HCT116 (cell line): ENCODE measurements around the gene AP3B1. TPM values are rescaled to one million over a fixed set of nuclear protein-coding genes. Genes with fewer than 3 reads are reported as not detected.

Source experiments
- ATAC-seq: fragments of 200-7000 bp; cut with Tn5 transposase; 2 replicates; pipeline ENCODE4 v1.9.1; 2020; ENCODE audit warnings: mild to moderate bottlenecking, moderate library complexity
- BruUV-seq: library from RNA; stranded (reverse); fragments of 400-500 nt; replicated peaks from 2 replicates; lab custom pipeline; 2021; lab: Mats Ljungman, UMichigan
- CTCF ChIA-PET: fragments of 300-600 bp; sonication (Branson Sonifier 250); formaldehyde crosslinking; loops from one replicate; lab custom pipeline; 2021; ENCODE audit warnings: antibody characterized with exemption; lab: Charles Lee
- POLR2A ChIA-PET: fragments of 300-600, 350-600 bp; sonication (Branson Sonifier 250); formaldehyde crosslinking; loops from one replicate; lab custom pipeline; 2021; ENCODE audit warnings: antibody characterized with exemption; lab: Charles Lee
- RAD21 ChIA-PET, 2 experiments: fragments of 300-600 bp; sonication (Branson Sonifier 250); formaldehyde crosslinking; loops; one replicate each; lab custom pipeline; 2023; ENCODE audit warnings: low total read pairs in 2 of 2; ENCODE audit not compliant: uncharacterized antibody in 2 of 2, unreplicated experiment in 2 of 2, low non-redundant PET in 1 of 2; lab: Charles Lee
- DNase-seq: peaks from one replicate; pipeline ENCODE4 v3.0.0-alpha.2; 2010; ENCODE audit warnings: low read depth, low spot score
- H2AFZ ChIP-seq: fragments of 200-600 bp; shearing (Covaris generic), sonication (generic); 2 replicates; pipeline ENCODE4 v1.6.1; 2017; ENCODE audit warnings: low read depth, mixed run types, mixed read lengths, antibody characterized with exemption, low read length; ENCODE audit not compliant: poor library complexity, severe bottlenecking
- H3K27ac ChIP-seq: 2 replicates; pipeline ENCODE4 v1.5.1; 2012; ENCODE audit warnings: low read depth, low read length
- H3K27me3 ChIP-seq: fragments of 200-600 bp; sonication (generic); 2 replicates; pipeline ENCODE4 v1.6.1; 2016; ENCODE audit warnings: mixed run types, low read length, mixed read lengths; ENCODE audit not compliant: insufficient read depth
- H3K36me3 ChIP-seq, 2 experiments: fragments of 200-500 bp in 1 of 2; fragments of 200-600 bp in 1 of 2; sonication (Bioruptor generic) in 1 of 2; sonication (generic) in 1 of 2; 2 replicates each; pipeline versions ENCODE4 v1.5.1 to v1.6.1; 2014 to 2016; ENCODE audit warnings: low read length in 2 of 2, inconsistent platforms in 1 of 2, mixed read lengths in 1 of 2, mixed run types in 1 of 2; ENCODE audit not compliant: insufficient read depth in 2 of 2, control insufficient read depth in 1 of 2
- H3K4me1 ChIP-seq, 2 experiments: fragments of 200-600 bp in 1 of 2; sonication (generic) in 1 of 2; 2 replicates each; pipeline versions ENCODE4 v1.5.1 to v1.6.1; 2012 to 2017; ENCODE audit warnings: low read length in 2 of 2, inconsistent platforms in 1 of 2, mild to moderate bottlenecking in 1 of 2, mixed read lengths in 1 of 2, mixed run types in 1 of 2, moderate library complexity in 1 of 2; ENCODE audit not compliant: insufficient read depth in 2 of 2, control insufficient read depth in 1 of 2
- H3K4me2 ChIP-seq: fragments of 200-600 bp; sonication (generic); 2 replicates; pipeline ENCODE4 v1.6.1; 2017; ENCODE audit warnings: mixed run types, low read length, mixed read lengths
- H3K4me3 ChIP-seq, 2 experiments: fragments of 200-600 bp in 1 of 2; sonication (generic) in 1 of 2; replicated peaks in 1 of 2; 2 replicates each; pipeline ENCODE4 v1.5.1; 2011 to 2016; ENCODE audit warnings: low read length in 2 of 2, control low read depth in 1 of 2, low read depth in 1 of 2, mild to moderate bottlenecking in 1 of 2, mixed read lengths in 1 of 2, mixed run types in 1 of 2
- H3K79me2 ChIP-seq: fragments of 200-600 bp; sonication (generic); 2 replicates; pipeline ENCODE4 v1.6.1; 2017; ENCODE audit warnings: mild to moderate bottlenecking, mixed run types, low read length, moderate library complexity, mixed read lengths; ENCODE audit not compliant: insufficient read depth
- H3K9ac ChIP-seq: fragments of 200-600 bp; sonication (generic); 2 replicates; pipeline ENCODE4 v1.6.1; 2016; ENCODE audit warnings: low read length, mixed read lengths
- H3K9me2 ChIP-seq: fragments of 200-600 bp; sonication (generic), shearing (Covaris generic); 2 replicates; pipeline ENCODE4 v1.6.1; 2017; ENCODE audit warnings: mixed run types, mild to moderate bottlenecking, moderate library complexity; ENCODE audit not compliant: insufficient read depth
- H3K9me3 ChIP-seq, 2 experiments: fragments of 200-500 bp in 1 of 2; fragments of 200-600 bp in 1 of 2; sonication (Bioruptor generic) in 1 of 2; sonication (generic) in 1 of 2; 2 replicates each; pipeline ENCODE4 v1.6.1; 2014 to 2017; ENCODE audit warnings: low read length in 2 of 2, mixed read lengths in 2 of 2, inconsistent platforms in 1 of 2, low read depth in 1 of 2, mild to moderate bottlenecking in 1 of 2, mixed run types in 1 of 2, moderate library complexity in 1 of 2; ENCODE audit not compliant: control insufficient read depth in 1 of 2, insufficient read depth in 1 of 2
- H4K20me1 ChIP-seq: fragments of 200-600 bp; sonication (generic), shearing (Covaris generic); 2 replicates; pipeline ENCODE4 v1.6.1; 2017; ENCODE audit warnings: mixed run types, mild to moderate bottlenecking, moderate library complexity; ENCODE audit not compliant: insufficient read depth
- CEBPB ChIP-seq: IDR thresholded peaks from 2 replicates; pipeline ENCODE4 v1.6.1; 2012; ENCODE audit warnings: low read depth
- CTCF ChIP-seq, 3 experiments: fragments of 200-600 bp in 1 of 3; sonication (generic) in 1 of 3; IDR thresholded peaks in 2 of 3; conservative IDR thresholded peaks in 1 of 3; 2 replicates each; pipeline ENCODE4 v1.5.1; 2012 to 2017; ENCODE audit warnings: low read depth in 2 of 3, low read length in 2 of 3, antibody characterized with exemption in 1 of 3, borderline replicate concordance in 1 of 3, control low read depth in 1 of 3, mild to moderate bottlenecking in 1 of 3, mixed read lengths in 1 of 3, mixed run types in 1 of 3, moderate library complexity in 1 of 3; ENCODE audit not compliant: insufficient read depth in 1 of 3
- FOSL1 ChIP-seq: IDR thresholded peaks from 2 replicates; pipeline ENCODE4 v1.6.1; 2012; ENCODE audit warnings: low read depth
- JUND ChIP-seq: IDR thresholded peaks from 2 replicates; pipeline ENCODE4 v1.6.1; 2012
- RAD21 ChIP-seq: IDR thresholded peaks from 2 replicates; pipeline ENCODE4 v1.6.1; 2012; ENCODE audit warnings: low read depth, mild to moderate bottlenecking
- REST ChIP-seq: IDR thresholded peaks from 2 replicates; pipeline ENCODE4 v1.6.1; 2012; ENCODE audit warnings: low read depth
- SIN3A ChIP-seq: IDR thresholded peaks from 2 replicates; pipeline ENCODE4 v1.6.1; 2012; ENCODE audit warnings: low read depth
- SP1 ChIP-seq: IDR thresholded peaks from 2 replicates; pipeline ENCODE4 v1.6.1; 2012; ENCODE audit warnings: low read depth
- TCF7L2 ChIP-seq: IDR thresholded peaks from 2 replicates; pipeline ENCODE4 v1.7.0; 2011; ENCODE audit warnings: borderline replicate concordance, inconsistent platforms; ENCODE audit not compliant: insufficient read depth, insufficient read length; ENCODE audit errors: extremely low read depth
- YY1 ChIP-seq: IDR thresholded peaks from 2 replicates; pipeline ENCODE4 v1.6.1; 2011; ENCODE audit warnings: low read length, low read depth, moderate library complexity, mild to moderate bottlenecking; ENCODE audit not compliant: insufficient replicate concordance; ENCODE audit errors: extremely low read depth
- intact Hi-C: fragments of 100-400 bp; cut with micrococcal nuclease; formaldehyde crosslinking; loops from 2 replicates; pipeline ENCODE4 v1.10.0; 2022
- total RNA-seq: library from RNA; stranded (reverse); gene quantifications from one replicate; pipeline ENCODE4 v1.2.1, GENCODE V29; 2021; ENCODE audit not compliant: unreplicated experiment

AP3B1 gene
- total RNA-seq, 1 experiment from 2014 or later: 54.5 TPM

GRCh38 chr5:78078858-78079257 lies 215.6 kb downstream of the AP3B1 start (continued):
- no peak for TF ChIP-seq SIN3A
- no peak for TF ChIP-seq YY1
- TF ChIP-seq CEBPB: no peak
- TF ChIP-seq TCF7L2: no peak
- no peak for TF ChIP-seq SP1
- no peak for TF ChIP-seq JUND
- TF ChIP-seq REST: no peak
- no peak for TF ChIP-seq RAD21
- TF ChIP-seq FOSL1: no peak
- TF ChIP-seq, all 23 proteins: peak for 0

- no peaks in the 10 kb centered on the region for H3K4me1 ChIP-seq
- H3K9me3 ChIP-seq: no peaks in the 10 kb centered on the region
- no peak overlapping the region for H3K9ac ChIP-seq
- no peaks in the 10 kb centered on the region for H3K79me2 ChIP-seq
- H3K9me2 ChIP-seq: no peaks in the 10 kb centered on the region
- no peak overlapping the region for H3K27ac ChIP-seq
- no peaks in the 10 kb centered on the region for H3K27me3 ChIP-seq
- no peak overlapping the region for H3K4me2 ChIP-seq
- no TSS peak for BruUV-seq
- DNase-seq (no peak), ATAC-seq (no peak)
- ChIA-PET POLR2A (no interaction called here), CTCF (no interaction called here), RAD21 (no interaction called here)
- H3K36me3 ChIP-seq: no peaks in the 10 kb centered on the region
- no peak overlapping the region for H3K4me3 ChIP-seq
- no peaks in the 10 kb centered on the region for H4K20me1 ChIP-seq
- intact Hi-C loops: no loop called here
- TF ChIP-seq REST (no peak), CTCF (IDR thresholded peaks at IDR 0.05 in 2 of 3, conservative IDR thresholded peaks at IDR 0.05 in 1 of 3; ENCODE audit: borderline replicate concordance in 1 of 3, insufficient read depth in 1 of 3, low read depth in 2 of 3, low read length in 2 of 3) (no peak)
- H2AFZ ChIP-seq: no peak overlapping the region
Observed at GRCh38 chr5:78077369-78078068, 217.0 kb downstream of the AP3B1 start.
